ENCODE results near the gene GAS7.

- TF ChIP-seq, protein P1, sequence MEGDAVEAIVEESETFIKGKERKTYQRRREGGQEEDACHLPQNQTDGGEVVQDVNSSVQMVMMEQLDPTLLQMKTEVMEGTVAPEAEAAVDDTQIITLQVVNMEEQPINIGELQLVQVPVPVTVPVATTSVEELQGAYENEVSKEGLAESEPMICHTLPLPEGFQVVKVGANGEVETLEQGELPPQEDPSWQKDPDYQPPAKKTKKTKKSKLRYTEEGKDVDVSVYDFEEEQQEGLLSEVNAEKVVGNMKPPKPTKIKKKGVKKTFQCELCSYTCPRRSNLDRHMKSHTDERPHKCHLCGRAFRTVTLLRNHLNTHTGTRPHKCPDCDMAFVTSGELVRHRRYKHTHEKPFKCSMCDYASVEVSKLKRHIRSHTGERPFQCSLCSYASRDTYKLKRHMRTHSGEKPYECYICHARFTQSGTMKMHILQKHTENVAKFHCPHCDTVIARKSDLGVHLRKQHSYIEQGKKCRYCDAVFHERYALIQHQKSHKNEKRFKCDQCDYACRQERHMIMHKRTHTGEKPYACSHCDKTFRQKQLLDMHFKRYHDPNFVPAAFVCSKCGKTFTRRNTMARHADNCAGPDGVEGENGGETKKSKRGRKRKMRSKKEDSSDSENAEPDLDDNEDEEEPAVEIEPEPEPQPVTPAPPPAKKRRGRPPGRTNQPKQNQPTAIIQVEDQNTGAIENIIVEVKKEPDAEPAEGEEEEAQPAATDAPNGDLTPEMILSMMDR (IDR thresholded peaks at IDR 0.05; ENCODE audit: poor library complexity) = no peak
- TF ChIP-seq EZH2phosphoT487 (IDR thresholded peaks at IDR 0.05; ENCODE audit: low read depth, severe bottlenecking, unreplicated experiment) = no peak
- TF ChIP-seq EZH2 (IDR thresholded peaks at IDR 0.05; ENCODE audit: borderline replicate concordance) = no peak
These were observed 115.6 kb downstream of the GAS7 start for GRCh38 chr17:10082795-10083194.
